Right cardiac atrium (tissue), 5 donors: ENCODE results near the gene FAM83D. TPM values are rescaled to one million over a fixed set of nuclear protein-coding genes. Genes with fewer than 3 reads are reported as not detected.
"Not testable (repeated sequence)": the region's sequence is repeated elsewhere in the genome, so short reads cannot be mapped to it uniquely, and the experiment has no call there.

Experiments used
- ATAC-seq, 2 donors: fragments of 200-7000 bp; cut with Tn5 transposase; one replicate each; pipeline versions ENCODE4 v1.8.0 to v1.9.1; 2020; ENCODE audit warnings: moderate library complexity in 2 of 2, mild to moderate bottlenecking in 1 of 2
- DNase-seq, 3 donors: peaks; one replicate each; pipeline ENCODE4 v3.0.0-alpha.2; 2020
- H3K27ac ChIP-seq: one replicate; pipeline ENCODE4 v1.5.1; 2013; ENCODE audit warnings: mild to moderate bottlenecking, low read length, control low read depth, moderate library complexity
- H3K27me3 ChIP-seq: one replicate; pipeline ENCODE4 v1.6.1; 2013; ENCODE audit not compliant: control insufficient read depth, insufficient read depth
- H3K4me1 ChIP-seq: one replicate; pipeline ENCODE4 v1.6.1; 2013; ENCODE audit warnings: low read length; ENCODE audit not compliant: control insufficient read depth, insufficient read depth
- H3K4me3 ChIP-seq: one replicate; pipeline ENCODE4 v1.5.1; 2013; ENCODE audit warnings: low read length, control low read depth
- H3K9me3 ChIP-seq: one replicate; pipeline ENCODE4 v1.6.1; 2013; ENCODE audit warnings: low read length; ENCODE audit not compliant: control insufficient read depth
- WGBS: extraction: QIAGEN DNeasy Blood & Tissue Kit; methylation state at CpG from one replicate; pipeline ENCODE4 v1.1.7; 2013; 5-methylcytosine and 5-hydroxymethylcytosine counted together
- intact Hi-C, 4 donors: fragments of 100-400 bp; cut with DNase I; formaldehyde crosslinking; loops; one replicate each; pipeline versions ENCODE4 v1.11.0 to v1.14.0; 2022 to 2023
- polyA plus RNA-seq: library from polyadenylated mRNA; stranded (reverse); fragments of 200-250 nt; gene quantifications from one replicate; pipeline ENCODE4 v1.2.3, GENCODE V29; 2013
- total RNA-seq, 4 donors: library from RNA; stranded (reverse); fragmentation: NEBNext Ultra II Directional; extraction: Animal tissue kit (Norgen Biotek cat#: 25700); gene quantifications; one replicate each; pipeline ENCODE4 v1.2.1, GENCODE V29; 2021
- donor health status: healthy with polysubstance abuse.
- donor health status: DM: no; HTN: yes; CAD: no.
- donor health status: DM: no; HTN: no; CAD: no.
- donor health status: DM: no; HTN: yes; CAD: no; lungs with severe emphysema.
- donor health status: DM: yes; HTN: yes; CAD: no.

Gene FAM83D
- total and polyA plus RNA-seq, 5 donors: 0.62 to 0.95 (median 0.69) TPM

DNA sequence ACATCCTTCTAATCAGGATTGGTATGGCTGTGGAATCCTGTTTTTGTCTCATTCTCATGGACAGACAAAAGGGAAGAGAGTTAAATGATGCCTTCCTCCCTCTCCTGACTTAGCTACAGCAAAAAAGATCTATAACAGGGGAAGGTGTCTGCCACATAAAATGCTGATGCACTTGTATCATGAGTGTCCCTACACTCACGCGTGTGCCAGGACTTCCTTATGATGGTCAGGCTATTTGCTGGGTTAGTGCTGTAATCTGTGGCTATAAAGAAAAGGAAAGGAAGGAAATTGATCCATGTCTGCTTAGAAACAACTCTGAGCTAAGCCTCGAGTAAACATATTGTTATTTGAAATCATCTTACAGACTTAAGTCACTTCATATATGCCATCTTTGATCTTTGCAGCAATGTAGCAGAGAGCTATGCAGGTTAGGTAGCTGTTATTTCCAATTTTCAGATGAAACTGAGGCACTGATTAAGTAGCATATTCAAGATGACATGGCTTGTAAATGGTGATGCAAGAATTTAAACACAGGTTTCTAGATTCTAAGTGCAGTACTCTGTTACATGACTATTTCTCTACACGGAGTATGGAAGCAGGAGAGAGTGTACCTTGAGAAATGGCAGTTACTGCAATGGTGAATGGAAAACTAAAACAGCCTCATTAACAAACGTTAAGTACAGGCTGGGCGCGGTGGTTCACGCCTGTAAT is 27.6 kb downstream of the FAM83D start:
- intact Hi-C loops: no loop called here
- Histone ChIP-seq H3K9me3 (no peaks in the 10 kb centered on the region), H3K4me3 (no peak overlapping the region), H3K4me1 (no peaks in the 10 kb centered on the region), H3K27me3 (no peaks in the 10 kb centered on the region), H3K27ac (no peak overlapping the region)
- WGBS: 93% methylated on average over 8 of the region's 8 CpGs
- DNase-seq (no peak), ATAC-seq (no peak)

DNA sequence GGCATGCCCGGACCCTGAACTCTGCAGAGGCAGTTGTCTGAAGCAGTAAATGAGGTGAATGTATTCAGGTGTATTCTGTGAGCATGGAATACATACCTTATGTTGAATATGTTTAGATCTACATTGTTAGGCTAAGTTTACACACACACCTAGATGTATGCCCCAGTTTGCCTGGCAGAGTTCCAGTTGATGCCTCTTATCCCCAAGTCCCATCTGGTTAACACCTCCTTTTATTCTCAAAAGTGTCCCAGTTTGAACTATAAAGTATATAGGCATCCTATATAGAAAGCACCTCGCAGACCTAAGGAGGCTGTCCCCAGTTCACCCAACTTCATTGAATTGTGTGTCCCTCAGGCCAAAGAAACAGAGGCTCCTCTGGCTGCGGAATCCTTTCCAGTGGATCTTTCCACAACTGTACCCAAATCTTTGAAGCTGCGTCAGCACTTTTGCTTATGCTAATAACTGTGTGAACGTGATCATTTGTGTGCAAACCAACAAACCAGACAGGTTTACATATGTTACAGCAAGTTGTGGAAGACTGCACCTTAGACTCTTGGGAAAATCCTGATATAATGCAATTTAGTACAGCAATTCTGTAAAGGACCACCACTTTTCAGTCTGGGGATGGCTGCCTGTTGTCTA is 31.1 kb downstream of the FAM83D start:
- Histone ChIP-seq H3K27ac (no peak overlapping the region), H3K4me1 (peaks cover 3% of the 10 kb centered on the region), H3K27me3 (no peaks in the 10 kb centered on the region), H3K9me3 (no peaks in the 10 kb centered on the region), H3K4me3 (no peak overlapping the region)
- WGBS: 93% methylated on average over 5 of the region's 5 CpGs
- ATAC-seq (no peak), DNase-seq (no peak)
- intact Hi-C loops: no loop called here

DNA sequence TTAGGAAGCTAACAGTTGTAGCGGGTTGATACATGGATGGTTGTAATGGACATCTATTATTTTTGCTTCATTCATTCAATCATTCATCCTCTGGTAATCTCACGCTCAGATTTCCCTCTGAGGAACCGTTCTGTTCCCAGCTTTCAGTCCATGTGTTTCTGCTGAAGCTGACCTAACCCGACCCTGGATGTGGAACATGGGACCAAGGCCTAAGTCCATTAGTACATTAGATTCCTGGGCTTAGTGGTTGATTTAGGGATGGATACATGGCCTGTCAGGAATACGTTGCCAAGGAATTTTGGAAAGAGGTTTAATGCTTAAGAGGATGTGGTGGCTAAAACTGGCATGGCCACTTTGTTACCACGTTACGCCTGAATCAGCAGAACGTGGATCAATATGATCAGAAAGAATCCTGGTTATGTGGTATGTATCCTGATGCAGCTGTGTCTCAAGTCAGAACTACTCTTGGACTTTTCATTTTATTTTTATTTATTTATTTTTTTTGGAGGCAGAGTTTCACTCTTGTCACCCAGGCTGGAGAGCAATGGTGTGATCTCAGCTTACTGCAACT is 31.8 kb downstream of the FAM83D start:
- no peak for ATAC-seq
- DNase-seq: no peak
- intact Hi-C loops: no loop called here

DNA sequence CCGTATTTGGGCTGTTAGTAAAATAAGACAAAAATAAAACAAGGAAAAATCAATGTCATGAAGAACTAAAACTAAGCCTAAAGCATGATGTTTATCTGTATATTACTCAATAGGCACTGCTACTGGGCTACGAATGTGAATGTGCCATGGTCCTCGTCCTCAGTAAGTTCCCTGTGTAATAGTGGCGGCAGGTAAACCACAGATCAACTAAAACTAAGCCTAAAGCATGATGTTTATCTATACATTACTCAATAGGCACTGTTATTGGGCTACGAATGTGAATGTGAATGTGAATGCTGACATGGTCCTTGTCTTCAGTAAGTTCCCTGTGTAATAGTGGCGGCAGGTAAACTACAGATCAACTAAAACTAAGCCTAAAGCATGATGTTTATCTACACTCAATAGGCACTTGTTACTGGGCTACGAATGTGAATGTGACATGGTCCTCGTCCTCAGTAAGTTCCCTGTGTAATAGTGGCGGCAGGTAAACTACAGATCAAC is 34.0 kb downstream of the FAM83D start:
- 94% methylated on average over 9 of the region's 9 CpGs for whole genome bisulfite sequencing
- DNase-seq, H3K4me3 ChIP-seq, H3K4me1 ChIP-seq, ATAC-seq, intact Hi-C loops, H3K9me3 ChIP-seq, H3K27me3 ChIP-seq, H3K27ac ChIP-seq: not testable (repeated sequence)

More for the DNA sequence above, 31.8 kb downstream of the FAM83D start:
- Histone ChIP-seq H3K4me1 (peaks cover 3% of the 10 kb centered on the region), H3K27ac (no peak overlapping the region), H3K4me3 (no peak overlapping the region), H3K9me3 (no peaks in the 10 kb centered on the region), H3K27me3 (no peaks in the 10 kb centered on the region)
- 92% methylated on average over 8 of the region's 8 CpGs for WGBS

DNA sequence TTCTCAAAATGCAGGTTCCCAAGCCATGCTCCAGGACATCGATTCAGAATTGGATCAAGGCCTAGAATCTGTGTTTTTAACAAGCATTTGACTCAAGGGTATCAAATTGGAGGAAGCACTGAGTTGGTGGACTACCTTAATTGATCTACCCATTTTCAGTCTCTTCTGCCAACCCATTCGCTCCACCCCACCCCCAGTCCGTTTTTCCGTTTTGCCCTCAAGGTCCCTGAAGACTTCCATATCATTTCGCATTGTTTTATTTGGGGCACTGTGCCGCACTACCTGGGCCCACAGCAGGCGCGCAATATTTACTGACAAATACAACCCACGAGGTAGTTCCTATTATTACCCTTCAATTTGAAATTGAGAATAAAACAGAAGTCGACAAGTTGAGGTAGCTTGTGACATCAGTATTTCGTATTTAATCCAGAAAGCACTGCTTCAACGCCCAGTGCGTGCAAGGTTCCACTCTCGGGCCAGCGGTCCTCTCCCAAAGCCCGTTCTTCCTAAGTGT is 35.4 kb downstream of the FAM83D start:
- WGBS: 10% methylated on average over 16 of the region's 16 CpGs
- Histone ChIP-seq H3K27ac (peak overlapping the region; percentile 86), H3K4me3 (peak overlapping the region; percentile 67), H3K27me3 (no peaks in the 10 kb centered on the region), H3K4me1 (peaks cover 3% of the 10 kb centered on the region), H3K9me3 (no peaks in the 10 kb centered on the region)
- DNase-seq: no peak
- intact Hi-C loops: no loop called here
- no peak for ATAC-seq

DNA sequence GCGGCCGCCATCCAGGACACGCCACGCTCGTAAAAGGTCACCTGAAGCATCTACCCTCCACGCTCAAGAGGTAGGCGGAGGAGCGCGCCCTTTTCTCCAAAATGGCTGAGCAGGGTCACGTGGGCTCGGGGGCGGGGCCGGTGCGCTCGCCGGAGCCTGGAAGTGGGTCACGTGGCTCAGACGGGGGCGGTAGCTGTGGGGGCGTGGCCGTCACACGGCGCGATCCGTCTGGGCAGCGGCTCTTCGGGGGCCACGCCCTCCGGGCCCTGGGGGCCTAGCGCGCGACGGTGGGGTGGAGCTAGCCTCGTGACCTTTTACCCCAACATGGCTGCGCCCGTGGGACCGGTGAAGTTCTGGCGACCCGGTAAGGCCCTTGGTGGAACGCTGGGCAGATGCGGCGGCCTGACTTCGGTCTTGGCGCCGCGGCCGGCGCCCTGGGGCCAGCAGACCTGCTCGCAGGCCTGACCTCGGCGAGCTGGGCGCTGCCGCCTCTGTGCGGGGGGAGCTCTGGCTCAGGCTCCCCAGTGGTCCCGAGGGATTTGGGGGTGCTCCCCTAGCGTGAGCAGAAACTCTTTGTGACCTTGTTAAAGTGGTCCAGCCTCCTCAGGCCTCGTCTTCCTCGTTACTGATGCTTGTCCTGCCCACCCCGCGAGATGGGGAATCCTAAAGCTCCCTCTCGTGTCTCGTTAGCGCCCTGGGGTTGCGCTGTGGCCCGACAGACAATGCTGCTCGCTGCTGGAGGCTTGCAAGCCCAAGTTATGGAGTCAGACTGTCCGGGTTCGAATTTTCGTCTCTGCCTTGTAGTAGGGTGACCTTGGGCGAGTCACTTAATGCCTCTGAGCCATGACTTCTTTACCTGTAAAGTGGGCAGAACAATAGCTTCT is 36.1 kb downstream of the FAM83D start, which contains the start of gene DHX35:
Gene DHX35 (plus strand): TSS at position 301 of the 884 bp plus-strand sequence. CDS start 24 bp downstream, at position 325.
- Histone ChIP-seq H3K4me1 (peaks cover 3% of the 10 kb centered on the region), H3K27ac (peak within 1 kb of the TSS; percentile 86), H3K27me3 (no peaks in the 10 kb centered on the region), H3K4me3 (peak within 1 kb of the TSS; percentile 75), H3K9me3 (no peaks in the 10 kb centered on the region)
- peak; percentile 100 for ATAC-seq
- 1% methylated on average over 70 of the region's 70 CpGs for WGBS
- intact Hi-C loops: no loop called here
- peak; percentile 99 for DNase-seq

DNA sequence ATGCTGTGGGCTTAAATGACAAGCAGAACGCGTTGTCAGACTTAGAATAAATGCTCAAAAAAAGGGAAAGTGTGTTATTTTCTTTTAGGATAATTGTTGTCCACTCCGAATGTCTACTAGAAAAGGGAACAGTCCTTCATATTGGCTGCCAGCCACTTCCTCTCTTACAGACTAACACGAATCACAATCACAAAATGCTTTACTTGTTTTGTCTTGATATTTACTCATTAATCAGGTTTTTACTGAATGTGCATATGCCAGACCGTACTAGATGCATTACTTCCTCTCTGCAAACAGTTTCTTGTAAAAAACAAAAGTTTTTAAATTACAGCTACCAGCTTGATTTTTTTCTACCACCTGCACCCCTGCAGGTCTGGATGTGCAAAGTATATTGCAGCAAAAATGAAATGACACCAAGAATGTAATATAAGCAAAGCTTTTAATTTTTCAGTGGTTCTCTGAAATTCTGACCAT is 36.7 kb downstream of the FAM83D start:
- ATAC-seq (no peak), DNase-seq (no peak)
- Histone ChIP-seq H3K4me3 (peak overlapping the region; percentile 75), H3K27me3 (no peaks in the 10 kb centered on the region), H3K27ac (peak overlapping the region; percentile 82), H3K9me3 (no peaks in the 10 kb centered on the region), H3K4me1 (peaks cover 3% of the 10 kb centered on the region)
- intact Hi-C loops: no loop called here
- WGBS: 7% methylated on average over 5 of the region's 5 CpGs

DNA sequence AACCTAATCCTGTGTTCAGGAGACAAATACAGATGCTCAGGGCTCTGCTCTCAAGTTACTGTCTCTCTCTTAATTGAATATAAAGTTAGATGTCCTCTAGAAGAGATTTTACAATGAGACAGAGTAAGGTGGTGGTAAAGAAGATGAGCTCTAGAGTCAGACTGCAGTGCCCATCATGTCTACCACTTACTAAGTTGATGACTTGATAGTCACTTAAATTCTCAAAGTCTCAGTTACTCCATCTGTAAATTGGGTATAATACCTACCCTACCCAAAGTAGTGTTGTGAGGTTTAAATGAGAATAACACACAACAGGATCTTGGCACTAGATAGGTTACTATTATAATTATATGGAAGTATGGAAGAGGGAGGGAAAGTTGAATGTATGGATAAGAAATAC is 37.5 kb downstream of the FAM83D start:
- Histone ChIP-seq H3K9me3 (no peaks in the 10 kb centered on the region), H3K4me3 (no peak overlapping the region), H3K27ac (no peak overlapping the region), H3K4me1 (peaks cover 3% of the 10 kb centered on the region), H3K27me3 (no peaks in the 10 kb centered on the region)
- ATAC-seq (no peak), DNase-seq (no peak)
- intact Hi-C loops: no loop called here

DNA sequence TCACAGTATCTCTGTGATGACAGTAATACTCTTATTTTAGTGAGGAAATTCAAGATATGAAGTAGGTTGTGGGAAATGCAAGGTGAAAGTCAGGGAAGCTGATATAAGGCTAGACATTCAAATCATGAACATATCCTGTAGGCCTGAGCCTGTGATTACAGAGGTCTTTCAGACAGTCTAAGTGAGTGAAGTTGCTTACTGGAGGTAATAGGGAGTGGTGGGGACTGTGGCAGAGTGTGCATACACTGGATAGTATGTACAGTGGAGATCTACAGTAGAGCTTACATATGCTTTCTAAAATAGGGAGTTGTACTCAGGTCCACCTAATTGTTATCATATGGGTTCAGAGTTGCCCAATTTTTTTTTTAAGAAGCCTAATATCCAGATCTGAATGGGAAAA is 39.0 kb downstream of the FAM83D start:
- Histone ChIP-seq H3K27me3 (no peaks in the 10 kb centered on the region), H3K4me1 (peaks cover 3% of the 10 kb centered on the region), H3K4me3 (no peak overlapping the region), H3K27ac (no peak overlapping the region), H3K9me3 (no peaks in the 10 kb centered on the region)
- intact Hi-C loops: no loop called here
- ATAC-seq: no peak
- no peak for DNase-seq

DNA sequence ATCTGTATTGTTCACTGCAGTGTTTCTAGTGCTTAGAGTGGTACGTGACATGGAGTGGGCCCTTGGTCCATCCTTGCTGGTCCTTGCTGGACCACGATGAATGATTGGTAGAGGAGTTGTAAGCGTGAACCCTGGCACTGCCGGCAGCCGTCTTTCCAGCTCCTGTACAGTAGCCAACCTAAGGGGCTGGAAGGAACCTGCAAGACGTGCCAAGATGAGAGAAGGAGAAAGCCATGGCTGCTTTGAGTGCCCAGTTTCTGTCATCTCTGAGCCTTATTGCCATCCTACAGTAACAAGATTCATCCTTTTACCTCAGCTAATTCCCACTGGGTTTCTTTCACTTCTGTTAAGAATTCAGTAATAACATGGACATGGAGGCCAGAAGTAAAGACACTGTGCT is 41.9 kb downstream of the FAM83D start:
- no peak overlapping the region for H3K27ac ChIP-seq
- no peaks in the 10 kb centered on the region for H3K27me3 ChIP-seq
- H3K4me3 ChIP-seq: no peak overlapping the region
- no peak for ATAC-seq
- 84% methylated on average over 6 of the region's 6 CpGs for WGBS
- DNase-seq: no peak
- no peaks in the 10 kb centered on the region for H3K4me1 ChIP-seq
- H3K9me3 ChIP-seq: no peaks in the 10 kb centered on the region
- intact Hi-C loops: no loop called here
